HepG2 (cell line): ENCODE results near the gene RRAS. TPM values are rescaled to one million over a fixed set of nuclear protein-coding genes. Genes with fewer than 3 reads are reported as not detected.

Source experiments
- GRHL1 ChIP-seq: sonication (generic); formaldehyde crosslinking; conservative IDR thresholded peaks from 2 replicates; pipeline ENCODE4 v1.8.0; 2022; ENCODE audit warnings: missing genetic modification reagents
- IKZF4 ChIP-seq: sonication (generic); formaldehyde crosslinking; IDR thresholded peaks from 2 replicates; pipeline ENCODE4 v1.5.1; 2020; ENCODE audit warnings: borderline replicate concordance, mild to moderate bottlenecking, low read depth, missing genetic modification reagents; ENCODE audit errors: not compliant biosample characterization
- KMT2B ChIP-seq: IDR thresholded peaks from 2 replicates; pipeline ENCODE4 v1.6.1; 2016; ENCODE audit warnings: missing genetic modification reagents, missing compliant biosample characterization
- MIXL1 ChIP-seq: IDR thresholded peaks from 2 replicates; pipeline ENCODE4 v1.6.1; 2016
- MYPOP ChIP-seq: sonication (generic); formaldehyde crosslinking; IDR thresholded peaks from 2 replicates; pipeline ENCODE4 v1.8.1; 2023; ENCODE audit warnings: mild to moderate bottlenecking, moderate library complexity, missing genetic modification reagents
- NFE2 ChIP-seq: sonication (generic); formaldehyde crosslinking; IDR thresholded peaks from 2 replicates; pipeline ENCODE4 v1.4.0; 2020; ENCODE audit warnings: missing genetic modification reagents
- POGK ChIP-seq: sonication (generic); formaldehyde crosslinking; conservative IDR thresholded peaks from 2 replicates; pipeline ENCODE4 v1.8.0; 2022; ENCODE audit warnings: mild to moderate bottlenecking, moderate library complexity, missing genetic modification reagents
- SPEN ChIP-seq: sonication (generic); formaldehyde crosslinking; IDR thresholded peaks from 2 replicates; pipeline ENCODE4 v1.5.1; 2020; ENCODE audit warnings: low read depth, mild to moderate bottlenecking, missing genetic modification reagents
- TBP ChIP-seq: sonication (generic); formaldehyde crosslinking; IDR thresholded peaks from 2 replicates; pipeline ENCODE4 v1.5.0; 2020; ENCODE audit warnings: missing genetic modification reagents
- WIZ ChIP-seq: sonication (generic); formaldehyde crosslinking; IDR thresholded peaks from 2 replicates; pipeline ENCODE4 v1.5.1; 2020; ENCODE audit warnings: mild to moderate bottlenecking, missing genetic modification reagents
- ZGPAT ChIP-seq: IDR thresholded peaks from 2 replicates; pipeline ENCODE4 v1.6.1; 2016; ENCODE audit warnings: mild to moderate bottlenecking
- ZNF441 ChIP-seq: sonication (generic); formaldehyde crosslinking; IDR thresholded peaks from 2 replicates; pipeline ENCODE4 v1.7.0; 2021; ENCODE audit warnings: missing genetic modification reagents, borderline replicate concordance
- polyA plus RNA-seq, 8 experiments: library from polyadenylated mRNA; depleted of rRNA in 3 of 8; stranded (reverse) in 7 of 8; unstranded in 1 of 8; fragments of >200 nt; fragmentation: Illumina TruSeq in 4 of 8; extraction: Trizol in 4 of 8; gene quantifications; 2 replicates each; pipeline versions ENCODE4 v1.2.1 to v1.2.3, GENCODE V29; 2011 to 2016; ENCODE audit warnings: low read depth in 4 of 8, missing spikeins in 1 of 8, mixed read lengths in 1 of 8; ENCODE audit not compliant: insufficient read depth in 1 of 8
- total RNA-seq, 5 experiments: library from RNA; depleted of rRNA; stranded (reverse); fragments of >200 nt; fragmentation: Illumina TruSeq; extraction: Trizol; gene quantifications; 2 replicates each; pipeline ENCODE4 v1.2.3, GENCODE V29; 2016; ENCODE audit warnings: low read depth in 1 of 5
- TF ChIP-seq, protein P1 (sequence below): sonication (generic); formaldehyde crosslinking; IDR thresholded peaks from 2 replicates; pipeline ENCODE4 v1.4.0; 2020; ENCODE audit warnings: missing genetic modification reagents
- TF ChIP-seq, protein P2 (sequence below): sonication (generic); formaldehyde crosslinking; conservative IDR thresholded peaks from 2 replicates; pipeline ENCODE4 v1.4.0; 2020; ENCODE audit warnings: missing genetic modification reagents
- TF ChIP-seq, protein P3 (sequence below): sonication (generic); formaldehyde crosslinking; IDR thresholded peaks from 2 replicates; pipeline ENCODE4 v1.8.1; 2022; ENCODE audit warnings: low read depth, mild to moderate bottlenecking, missing genetic modification reagents

RRAS gene
- total and polyA plus RNA-seq, 2 of the 13 experiments (the other 11 are each of a cell fraction or from before 2014, with no cell fraction given): 1.5 to 12.0 TPM

DNA sequence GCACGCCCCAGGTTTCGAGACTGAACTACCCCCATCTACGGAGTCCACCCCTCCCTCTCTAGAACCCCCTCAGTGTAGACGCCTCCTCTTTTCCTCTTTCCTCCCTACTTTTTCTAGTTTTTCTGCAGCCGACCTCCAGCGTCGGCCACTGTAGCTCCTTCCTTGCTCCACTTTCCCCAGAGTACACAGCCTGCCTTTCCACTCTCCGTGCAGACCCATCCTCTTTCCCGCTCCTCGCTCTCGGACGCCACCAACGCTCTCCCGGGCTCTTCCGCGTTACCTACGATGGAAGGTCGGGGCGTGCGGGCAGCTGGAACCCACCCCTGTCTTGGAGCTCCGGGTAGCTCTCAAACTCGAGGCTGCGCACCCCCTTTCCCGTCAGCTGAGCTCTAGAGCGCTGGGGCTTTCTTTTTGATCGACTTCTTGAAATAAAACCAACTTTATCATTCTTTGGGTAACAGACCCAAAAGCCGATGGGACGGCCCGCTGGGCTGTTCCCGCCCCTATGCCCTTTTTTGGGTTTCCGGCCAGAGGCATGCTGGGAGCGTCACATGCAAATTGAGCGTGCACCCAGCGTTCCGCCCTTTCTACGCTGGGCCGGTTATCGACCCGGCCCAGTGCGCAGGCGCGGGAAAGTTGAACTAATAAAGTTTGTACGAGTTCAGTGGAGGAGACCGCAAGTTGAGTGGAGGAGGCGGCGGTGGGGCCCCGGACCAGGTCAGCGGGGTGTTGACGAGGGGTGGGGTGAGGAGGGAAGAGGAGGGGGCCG, 25.6 kb upstream of the RRAS start, which contains the start of the genes BCL2L12 and IRF3 (continued):
- TF ChIP-seq, protein P1, sequence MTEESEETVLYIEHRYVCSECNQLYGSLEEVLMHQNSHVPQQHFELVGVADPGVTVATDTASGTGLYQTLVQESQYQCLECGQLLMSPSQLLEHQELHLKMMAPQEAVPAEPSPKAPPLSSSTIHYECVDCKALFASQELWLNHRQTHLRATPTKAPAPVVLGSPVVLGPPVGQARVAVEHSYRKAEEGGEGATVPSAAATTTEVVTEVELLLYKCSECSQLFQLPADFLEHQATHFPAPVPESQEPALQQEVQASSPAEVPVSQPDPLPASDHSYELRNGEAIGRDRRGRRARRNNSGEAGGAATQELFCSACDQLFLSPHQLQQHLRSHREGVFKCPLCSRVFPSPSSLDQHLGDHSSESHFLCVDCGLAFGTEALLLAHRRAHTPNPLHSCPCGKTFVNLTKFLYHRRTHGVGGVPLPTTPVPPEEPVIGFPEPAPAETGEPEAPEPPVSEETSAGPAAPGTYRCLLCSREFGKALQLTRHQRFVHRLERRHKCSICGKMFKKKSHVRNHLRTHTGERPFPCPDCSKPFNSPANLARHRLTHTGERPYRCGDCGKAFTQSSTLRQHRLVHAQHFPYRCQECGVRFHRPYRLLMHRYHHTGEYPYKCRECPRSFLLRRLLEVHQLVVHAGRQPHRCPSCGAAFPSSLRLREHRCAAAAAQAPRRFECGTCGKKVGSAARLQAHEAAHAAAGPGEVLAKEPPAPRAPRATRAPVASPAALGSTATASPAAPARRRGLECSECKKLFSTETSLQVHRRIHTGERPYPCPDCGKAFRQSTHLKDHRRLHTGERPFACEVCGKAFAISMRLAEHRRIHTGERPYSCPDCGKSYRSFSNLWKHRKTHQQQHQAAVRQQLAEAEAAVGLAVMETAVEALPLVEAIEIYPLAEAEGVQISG (CRISPR knock-in tag): peak; percentile 67
- TF ChIP-seq POGK (CRISPR knock-in tag): no peak; the same call in 1 of the 2 replicates
- peak; percentile 79 for TF ChIP-seq SPEN
- TF ChIP-seq, protein P2, sequence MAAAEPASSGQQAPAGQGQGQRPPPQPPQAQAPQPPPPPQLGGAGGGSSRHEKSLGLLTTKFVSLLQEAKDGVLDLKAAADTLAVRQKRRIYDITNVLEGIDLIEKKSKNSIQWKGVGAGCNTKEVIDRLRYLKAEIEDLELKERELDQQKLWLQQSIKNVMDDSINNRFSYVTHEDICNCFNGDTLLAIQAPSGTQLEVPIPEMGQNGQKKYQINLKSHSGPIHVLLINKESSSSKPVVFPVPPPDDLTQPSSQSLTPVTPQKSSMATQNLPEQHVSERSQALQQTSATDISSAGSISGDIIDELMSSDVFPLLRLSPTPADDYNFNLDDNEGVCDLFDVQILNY (CRISPR knock-in tag): no peak
- TF ChIP-seq GRHL1: no peak
- no peak for TF ChIP-seq IKZF4 (CRISPR knock-in tag)
- TF ChIP-seq, protein P3, sequence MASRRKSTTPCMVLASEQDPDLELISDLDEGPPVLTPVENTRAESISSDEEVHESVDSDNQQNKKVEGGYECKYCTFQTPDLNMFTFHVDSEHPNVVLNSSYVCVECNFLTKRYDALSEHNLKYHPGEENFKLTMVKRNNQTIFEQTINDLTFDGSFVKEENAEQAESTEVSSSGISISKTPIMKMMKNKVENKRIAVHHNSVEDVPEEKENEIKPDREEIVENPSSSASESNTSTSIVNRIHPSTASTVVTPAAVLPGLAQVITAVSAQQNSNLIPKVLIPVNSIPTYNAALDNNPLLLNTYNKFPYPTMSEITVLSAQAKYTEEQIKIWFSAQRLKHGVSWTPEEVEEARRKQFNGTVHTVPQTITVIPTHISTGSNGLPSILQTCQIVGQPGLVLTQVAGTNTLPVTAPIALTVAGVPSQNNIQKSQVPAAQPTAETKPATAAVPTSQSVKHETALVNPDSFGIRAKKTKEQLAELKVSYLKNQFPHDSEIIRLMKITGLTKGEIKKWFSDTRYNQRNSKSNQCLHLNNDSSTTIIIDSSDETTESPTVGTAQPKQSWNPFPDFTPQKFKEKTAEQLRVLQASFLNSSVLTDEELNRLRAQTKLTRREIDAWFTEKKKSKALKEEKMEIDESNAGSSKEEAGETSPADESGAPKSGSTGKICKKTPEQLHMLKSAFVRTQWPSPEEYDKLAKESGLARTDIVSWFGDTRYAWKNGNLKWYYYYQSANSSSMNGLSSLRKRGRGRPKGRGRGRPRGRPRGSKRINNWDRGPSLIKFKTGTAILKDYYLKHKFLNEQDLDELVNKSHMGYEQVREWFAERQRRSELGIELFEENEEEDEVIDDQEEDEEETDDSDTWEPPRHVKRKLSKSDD (CRISPR knock-in tag): no peak
- TF ChIP-seq WIZ (CRISPR knock-in tag): no peak
- TF ChIP-seq ZNF441 (CRISPR knock-in tag): 0 out of 2 replicates have a peak, but pooled peaks have one; percentile 46
- TF ChIP-seq KMT2B: peak; percentile 45; the same call in 1 of the 2 replicates
- no peak for TF ChIP-seq TBP (CRISPR knock-in tag)
- TF ChIP-seq MYPOP (CRISPR knock-in tag): 0 out of 2 replicates have a peak, but pooled peaks have one; percentile 28
- no peak for TF ChIP-seq MIXL1 (CRISPR knock-in tag)
- no peak for TF ChIP-seq NFE2 (CRISPR knock-in tag)
- peak; percentile 38; the same call in 1 of the 2 replicates for TF ChIP-seq ZGPAT (CRISPR knock-in tag)
